22Rv1 (cell line): Measurements from ENCODE around the gene NDUFB8.

Experiments
- H3K27ac ChIP-seq: fragments of 450-650 bp; 2 replicates; pipeline ENCODE4 v1.5.1; 2017
- CTCF ChIP-seq: fragments of 450-650 bp; IDR thresholded peaks from 2 replicates; pipeline ENCODE4 v1.5.1; 2017; ENCODE audit warnings: mild to moderate bottlenecking
- ZFX ChIP-seq: fragments of 450-650 bp; IDR thresholded peaks from 2 replicates; pipeline ENCODE4 v1.6.1; 2017; ENCODE audit warnings: antibody characterized with exemption, borderline replicate concordance

Gene NDUFB8

GRCh38 chr10:100524206-100524605, 5.5 kb downstream of the NDUFB8 start:
- H3K27ac ChIP-seq: no peak overlapping the region
- TF ChIP-seq ZFX: no peak
- TF ChIP-seq CTCF: no peak

DNA sequence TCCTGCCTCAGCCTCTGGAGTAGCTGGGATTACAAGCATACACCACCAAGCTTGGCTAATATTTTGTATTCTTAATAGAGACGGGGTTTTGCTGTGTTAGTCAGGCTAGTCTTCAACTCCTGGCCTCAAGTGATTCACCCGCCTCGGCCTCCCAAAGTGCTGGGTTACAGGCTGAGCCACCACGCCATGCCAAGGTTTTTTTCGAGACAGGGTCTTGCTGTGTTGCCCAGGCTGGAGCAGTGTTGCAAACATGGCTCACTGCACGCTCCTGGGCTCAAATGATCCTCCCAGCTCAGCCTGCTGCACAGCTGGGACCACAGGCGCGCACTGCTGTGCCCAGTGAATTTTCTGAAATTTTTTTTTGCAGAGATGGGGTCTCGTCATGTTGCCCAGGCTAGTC, 6.7 kb downstream of the NDUFB8 start:
- peak overlapping the region; percentile 17; the same call in 1 of the 2 replicates for H3K27ac ChIP-seq
- TF ChIP-seq CTCF (no peak), ZFX (no peak)

GRCh38 chr10:100522107-100522801, 7.4 kb downstream of the NDUFB8 start:
- no peak for TF ChIP-seq CTCF
- no peak for TF ChIP-seq ZFX
- H3K27ac ChIP-seq: peak overlapping the region; percentile 17; the same call in 1 of the 2 replicates

DNA sequence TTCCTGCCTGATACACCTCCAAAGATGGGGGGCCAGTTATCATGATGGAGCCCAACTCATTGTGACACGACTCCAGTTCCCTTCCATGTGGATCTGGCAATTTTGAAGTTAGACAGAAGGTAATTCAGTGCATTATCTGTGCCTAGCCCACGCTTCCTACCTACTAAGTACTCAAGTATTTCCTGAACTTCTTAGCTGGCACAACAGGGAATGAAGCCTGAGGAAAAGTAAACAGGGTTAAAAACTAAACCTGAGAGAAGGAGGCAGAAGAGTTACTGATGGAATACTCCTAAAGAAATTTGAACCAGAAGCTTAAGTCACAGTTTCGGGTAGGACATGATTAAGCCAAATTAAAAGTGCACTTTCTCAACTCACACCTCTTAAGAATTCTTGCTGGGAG, 8.9 kb downstream of the NDUFB8 start:
- TF ChIP-seq ZFX: no peak
- TF ChIP-seq CTCF: no peak
- H3K27ac ChIP-seq: no peak overlapping the region

DNA sequence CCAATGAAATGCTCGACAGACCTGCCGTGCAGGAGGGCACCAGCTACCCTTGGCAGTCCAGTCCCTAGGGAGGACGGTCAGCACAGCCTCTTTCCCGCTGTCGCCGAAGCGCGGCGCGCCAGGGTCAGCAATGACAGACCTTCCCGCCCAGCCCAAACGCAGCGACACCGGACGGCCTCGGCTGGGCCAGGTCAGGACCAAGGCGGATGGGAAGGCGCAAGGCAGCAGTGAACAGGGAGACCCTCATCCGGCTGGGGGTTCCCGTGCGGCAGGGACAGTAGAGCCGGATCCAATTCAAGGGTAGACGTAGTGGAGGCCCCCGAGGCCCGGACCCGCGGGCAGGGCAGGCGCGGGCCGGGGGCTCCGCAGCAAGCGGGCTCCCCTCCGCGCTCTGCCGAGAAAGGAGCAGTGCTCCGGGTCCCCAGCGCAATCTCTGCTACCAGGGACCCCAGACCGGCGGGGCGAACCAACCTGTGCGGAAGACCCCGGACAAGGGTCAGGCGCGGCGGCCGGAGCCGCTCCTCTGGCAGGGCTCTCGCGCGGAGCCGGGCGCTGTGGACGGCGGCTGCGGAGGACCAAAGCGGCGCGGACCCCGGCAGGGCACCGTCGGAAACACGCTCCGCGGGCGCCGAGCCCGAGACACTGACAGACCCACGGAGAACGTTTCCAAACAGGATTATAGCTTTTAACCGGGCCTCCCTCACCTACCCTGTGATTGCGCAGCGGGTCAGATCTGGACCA, 10.2 kb downstream of the NDUFB8 start, which contains the start of gene SEC31B:
TSS of gene SEC31B (minus strand) at position 551 of the 741 bp plus-strand sequence. CDS start 2,909 bp downstream, outside the sequence.
- H3K27ac ChIP-seq: no peak within 1 kb of the TSS
- no peak for TF ChIP-seq ZFX
- TF ChIP-seq CTCF: peak; percentile 25; the same call in 1 of the 2 replicates

GRCh38 chr10:100518761-100519241, 10.9 kb downstream of the NDUFB8 start:
- H3K27ac ChIP-seq: no peak overlapping the region

More at GRCh38 chr10:100518761-100519241, 10.9 kb downstream of the NDUFB8 start:
- TF ChIP-seq ZFX (no peak), CTCF (peak; percentile 86)
